ENCODE measurements around the gene MATN4. TPM values are rescaled to one million over a fixed set of nuclear protein-coding genes. Genes with fewer than 3 reads are reported as not detected.

Gene MATN4
- total RNA-seq, 6 experiments from 2014 or later: not detected

- H3K36me3 Mint-ChIP-seq (ENCODE audit: low read depth): no peaks in the 10 kb centered on the region
Measured at GRCh38 chr20:45315672-45316071, 7.6 kb upstream of the MATN4 start.

GRCh38 chr20:45313943-45314342 lies 5.8 kb upstream of the MATN4 start:
- H3K27ac Mint-ChIP-seq: no peak overlapping the region
- H3K9me3 Mint-ChIP-seq: no peaks in the 10 kb centered on the region
- peaks cover 13% of the 10 kb centered on the region for H3K4me1 Mint-ChIP-seq (ENCODE audit: low read depth)
- DNase-seq: no peak
- no peaks in the 10 kb centered on the region for H3K36me3 Mint-ChIP-seq (ENCODE audit: low read depth)
- no peak overlapping the region for H3K4me3 Mint-ChIP-seq
- TF ChIP-seq CTCF (IDR thresholded peaks at IDR 0.05): no peak
- peaks cover 26% of the 10 kb centered on the region for H3K27me3 Mint-ChIP-seq (ENCODE audit: insufficient read depth)

More at GRCh38 chr20:45315672-45316071, 7.6 kb upstream of the MATN4 start:
- DNase-seq: no peak
- Mint-ChIP-seq H3K27me3 (ENCODE audit: insufficient read depth) (peaks cover 27% of the 10 kb centered on the region), H3K27ac (no peak overlapping the region), H3K4me1 (ENCODE audit: low read depth) (peaks cover 15% of the 10 kb centered on the region), H3K4me3 (no peak overlapping the region), H3K9me3 (no peaks in the 10 kb centered on the region)
- no peak for TF ChIP-seq CTCF (IDR thresholded peaks at IDR 0.05)

GRCh38 chr20:45313065-45313695 lies 5.1 kb upstream of the MATN4 start:
- H3K4me3 Mint-ChIP-seq: no peak overlapping the region
- H3K27ac Mint-ChIP-seq: no peak overlapping the region
- peaks cover 26% of the 10 kb centered on the region for H3K27me3 Mint-ChIP-seq (ENCODE audit: insufficient read depth)
- no peak for TF ChIP-seq CTCF (IDR thresholded peaks at IDR 0.05)
- H3K36me3 Mint-ChIP-seq (ENCODE audit: low read depth): no peaks in the 10 kb centered on the region
- no peak for DNase-seq
- peaks cover 13% of the 10 kb centered on the region for H3K4me1 Mint-ChIP-seq (ENCODE audit: low read depth)
- H3K9me3 Mint-ChIP-seq: no peaks in the 10 kb centered on the region

GRCh38 chr20:45312241-45312640 lies 4.1 kb upstream of the MATN4 start:
- no peaks in the 10 kb centered on the region for H3K9me3 Mint-ChIP-seq
- peaks cover 13% of the 10 kb centered on the region for H3K4me1 Mint-ChIP-seq (ENCODE audit: low read depth)
- H3K27me3 Mint-ChIP-seq (ENCODE audit: insufficient read depth): peaks cover 20% of the 10 kb centered on the region
- no peak overlapping the region for H3K4me3 Mint-ChIP-seq
- H3K27ac Mint-ChIP-seq: no peak overlapping the region
- no peaks in the 10 kb centered on the region for H3K36me3 Mint-ChIP-seq (ENCODE audit: low read depth)
- no peak for DNase-seq
- TF ChIP-seq CTCF (IDR thresholded peaks at IDR 0.05): no peak

GRCh38 chr20:45311589-45312211 lies 3.6 kb upstream of the MATN4 start:
- H3K4me3 Mint-ChIP-seq: no peak overlapping the region
- no peaks in the 10 kb centered on the region for H3K36me3 Mint-ChIP-seq (ENCODE audit: low read depth)
- H3K27me3 Mint-ChIP-seq (ENCODE audit: insufficient read depth): peaks cover 15% of the 10 kb centered on the region
- peak; percentile 86 for TF ChIP-seq CTCF (IDR thresholded peaks at IDR 0.05)
- H3K9me3 Mint-ChIP-seq: no peaks in the 10 kb centered on the region
- peak; percentile 25 for DNase-seq
- H3K4me1 Mint-ChIP-seq (ENCODE audit: low read depth): peaks cover 13% of the 10 kb centered on the region
- no peak overlapping the region for H3K27ac Mint-ChIP-seq

All from HFFc6 (cell line).